ENCODE measurements around the gene OBP2A. TPM values are rescaled to one million over a fixed set of nuclear protein-coding genes. Genes with fewer than 3 reads are reported as not detected.

The OBP2A gene
- total and polyA plus RNA-seq, 2 donors (not counting 3 experiments of a cell fraction or from before 2014, with no cell fraction given), result not detected

GRCh38 chr9:135523521-135524129 lies 22.3 kb upstream of the OBP2A start:
- H4K20me1 ChIP-seq (replicated peaks; ENCODE audit: control insufficient read depth, extremely low read depth, insufficient read depth, low read length), result no peaks in the 10 kb centered on the region
- no peak overlapping the region for H3K9ac ChIP-seq (replicated peaks; ENCODE audit: extremely low read depth, insufficient read depth, low read length)
- H3K4me2 ChIP-seq (ENCODE audit: insufficient read depth, low read length), result no peak overlapping the region
- H3K27ac ChIP-seq (ENCODE audit: insufficient read depth, low read depth, low read length), result no peak overlapping the region
- H3K79me2 ChIP-seq (ENCODE audit: control insufficient read depth, insufficient read depth, low read length), result no peaks in the 10 kb centered on the region
- TF ChIP-seq MAX (IDR thresholded peaks at IDR 0.05; ENCODE audit: insufficient read depth, insufficient read length) (no peak), EZH2 (IDR thresholded peaks at IDR 0.05; ENCODE audit: borderline replicate concordance, low read depth, low read length, severe bottlenecking) (no peak), JUN (IDR thresholded peaks at IDR 0.05; ENCODE audit: borderline replicate concordance, insufficient read depth, insufficient read length, low read depth) (no peak)
- intact Hi-C loops (cut with micrococcal nuclease), result no loop called here
- no peaks in the 10 kb centered on the region for H3K27me3 ChIP-seq (ENCODE audit: control insufficient read depth in 2 of 2, insufficient read depth in 2 of 2, low read length in 2 of 2)
- BruUV-seq (replicated peaks), result no TSS peak
- no peak overlapping the region for H2AFZ ChIP-seq (ENCODE audit: low read depth, low read length)
- FAIRE-seq (no peak), DNase-seq (ENCODE audit: low read depth, low spot score) (no peak)
- no peaks in the 10 kb centered on the region for H3K9me1 ChIP-seq (replicated peaks; ENCODE audit: control insufficient read depth, extremely low read depth, insufficient read depth, low read length)
- dilution Hi-C loops (cut with MboI; ENCODE audit: extremely low pct_ligation_motif_present, low sequenced_read_pairs), result no loop called here
- no peaks in the 10 kb centered on the region for H3K9me3 ChIP-seq (replicated peaks; ENCODE audit: control insufficient read depth, insufficient read depth, low read length)
- no peaks in the 10 kb centered on the region for H3K36me3 ChIP-seq (ENCODE audit: control insufficient read depth in 2 of 2, extremely low read depth in 1 of 2, insufficient read depth in 2 of 2, low read length in 2 of 2)
- CTCF ChIA-PET, result no interaction called here
- no peak overlapping the region for H3K4me3 ChIP-seq (replicated peaks in 1 of 3; ENCODE audit: insufficient read depth in 1 of 3, low read depth in 1 of 3, low read length in 3 of 3)
- no peaks in the 10 kb centered on the region for H3K4me1 ChIP-seq (ENCODE audit: control insufficient read depth, extremely low read depth, insufficient read depth, low read length)
- POLR2A ChIA-PET, result no interaction called here

GRCh38 chr9:135524130-135524861 lies 21.6 kb upstream of the OBP2A start:
- Histone ChIP-seq H3K27ac (ENCODE audit: insufficient read depth, low read depth, low read length) (no peak overlapping the region), H3K4me3 (replicated peaks in 1 of 3; ENCODE audit: insufficient read depth in 1 of 3, low read depth in 1 of 3, low read length in 3 of 3) (no peak overlapping the region), H3K9me3 (replicated peaks; ENCODE audit: control insufficient read depth, insufficient read depth, low read length) (no peaks in the 10 kb centered on the region), H3K36me3 (ENCODE audit: control insufficient read depth in 2 of 2, extremely low read depth in 1 of 2, insufficient read depth in 2 of 2, low read length in 2 of 2) (no peaks in the 10 kb centered on the region), H3K4me1 (ENCODE audit: control insufficient read depth, extremely low read depth, insufficient read depth, low read length) (no peaks in the 10 kb centered on the region), H4K20me1 (replicated peaks; ENCODE audit: control insufficient read depth, extremely low read depth, insufficient read depth, low read length) (no peaks in the 10 kb centered on the region), H3K9ac (replicated peaks; ENCODE audit: extremely low read depth, insufficient read depth, low read length) (no peak overlapping the region), H3K27me3 (ENCODE audit: control insufficient read depth in 2 of 2, insufficient read depth in 2 of 2, low read length in 2 of 2) (no peaks in the 10 kb centered on the region), H2AFZ (ENCODE audit: low read depth, low read length) (no peak overlapping the region), H3K79me2 (ENCODE audit: control insufficient read depth, insufficient read depth, low read length) (no peaks in the 10 kb centered on the region), H3K4me2 (ENCODE audit: insufficient read depth, low read length) (no peak overlapping the region), H3K9me1 (replicated peaks; ENCODE audit: control insufficient read depth, extremely low read depth, insufficient read depth, low read length) (no peaks in the 10 kb centered on the region)
- FAIRE-seq, result no peak
- TF ChIP-seq CTCF (IDR thresholded peaks at IDR 0.05; ENCODE audit: extremely low read depth in 1 of 2, insufficient read depth in 1 of 2, low read depth in 1 of 2, low read length in 2 of 2), result no peak
- TF ChIP-seq MYC (IDR thresholded peaks at IDR 0.05; ENCODE audit: low read depth, low read length), result no peak
- POLR2A ChIA-PET, result no interaction called here
- dilution Hi-C loops (cut with MboI; ENCODE audit: extremely low pct_ligation_motif_present, low sequenced_read_pairs) (no loop called here), intact Hi-C loops (cut with micrococcal nuclease) (no loop called here)
- CTCF ChIA-PET, result no interaction called here
- BruUV-seq (replicated peaks), result no TSS peak
- no peak for DNase-seq (ENCODE audit: low read depth, low spot score)
